K562 (cell line): Measurements from ENCODE around the gene CPSF4. TPM values are rescaled to one million over a fixed set of nuclear protein-coding genes. Genes with fewer than 3 reads are reported as not detected.

Experiments
- ATAC-seq: fragments of 200-7000 bp; cut with Tn5 transposase; 3 replicates; pipeline ENCODE4 v1.9.1; 2020; ENCODE audit warnings: moderate library complexity
- BruUV-seq: library from RNA; stranded (reverse); fragments of 400-500 nt; replicated peaks from 2 replicates; lab custom pipeline; 2021; lab: Mats Ljungman, UMichigan
- CTCF ChIA-PET: fragments of 300-600 bp; formaldehyde crosslinking; extraction: SDS; loops from one replicate; lab custom pipeline; 2021; ENCODE audit warnings: low intra/inter-chr PET ratio; lab: Yijun Ruan, JAX
- POLR2A ChIA-PET: fragments of 300-600, 350-650 bp; sonication (Branson Sonifier 250); formaldehyde crosslinking; extraction: SDS; loops from one replicate; lab custom pipeline; 2021; ENCODE audit warnings: antibody characterized with exemption, inconsistent platforms; lab: Yijun Ruan, JAX
- DNase-seq, 4 experiments: peaks; one replicate each; pipeline versions ENCODE4 v3.0.0 to v3.0.0-alpha.2; 2011 to 2018; ENCODE audit warnings: low spot score in 3 of 4, mixed read lengths in 3 of 4; ENCODE audit errors: extremely low read depth in 1 of 4
- FAIRE-seq: peaks from 2 replicates; lab custom pipeline; 2011; peaks lifted over from hg19 to GRCh38; lab: Jason Lieb, UNC
- H2AFZ ChIP-seq: 2 replicates; pipeline ENCODE4 v1.6.0; 2011; ENCODE audit warnings: low read depth, low read length, control low read depth, inconsistent platforms
- H3K27ac ChIP-seq: fragments of 200-600 bp; 3 replicates; pipeline ENCODE4 v1.8.0; 2011; ENCODE audit warnings: low read depth, mild to moderate bottlenecking, control low read depth, inconsistent platforms, low read length, moderate library complexity, mixed read lengths; ENCODE audit errors: extremely low read depth
- H3K27me3 ChIP-seq, 2 experiments: fragments of 300-600 bp in 1 of 2; 2 replicates in 1 of 2; 3 replicates in 1 of 2; pipeline versions ENCODE4 v1.6.0 to v1.8.0; 2011; ENCODE audit warnings: inconsistent platforms in 2 of 2, low read length in 2 of 2, mild to moderate bottlenecking in 1 of 2, mixed read lengths in 1 of 2, moderate library complexity in 1 of 2; ENCODE audit not compliant: control insufficient read depth in 2 of 2, insufficient read depth in 2 of 2
- H3K36me3 ChIP-seq: fragments of 300-600 bp; 3 replicates; pipeline ENCODE4 v1.8.0; 2011; ENCODE audit warnings: mild to moderate bottlenecking, low read length, inconsistent platforms; ENCODE audit not compliant: control insufficient read depth, insufficient read depth
- H3K4me1 ChIP-seq, 2 experiments: fragments of 200-600 bp in 1 of 2; replicated peaks in 1 of 2; 2 replicates in 1 of 2; 3 replicates in 1 of 2; pipeline versions ENCODE4 v1.5.1 to v1.8.0; 2011; ENCODE audit warnings: inconsistent platforms in 2 of 2, low read length in 2 of 2, mild to moderate bottlenecking in 1 of 2, mixed read lengths in 1 of 2, moderate library complexity in 1 of 2; ENCODE audit not compliant: control insufficient read depth in 2 of 2, insufficient read depth in 2 of 2
- H3K4me2 ChIP-seq: 2 replicates; pipeline ENCODE4 v1.6.1; 2011; ENCODE audit warnings: low read length, control low read depth, inconsistent platforms, mixed read lengths; ENCODE audit not compliant: insufficient read depth
- H3K4me3 ChIP-seq: fragments of 200-600 bp; sonication (generic), shearing (Covaris generic); 2 replicates; pipeline ENCODE4 v1.5.1; 2016; ENCODE audit warnings: control low read depth, inconsistent platforms
- H3K79me2 ChIP-seq: fragments of 200-600 bp; 3 replicates; pipeline ENCODE4 v1.8.0; 2011; ENCODE audit warnings: low read length, inconsistent platforms; ENCODE audit not compliant: control insufficient read depth, insufficient read depth
- H3K9ac ChIP-seq, 2 experiments: 2 replicates each; pipeline versions ENCODE4 v1.6.0 to v1.6.1; 2011; ENCODE audit warnings: low read depth in 2 of 2, low read length in 2 of 2, control low read depth in 1 of 2, inconsistent platforms in 1 of 2, mild to moderate bottlenecking in 1 of 2, mixed read lengths in 1 of 2; ENCODE audit not compliant: insufficient read depth in 1 of 2
- H3K9me1 ChIP-seq: one replicate; pipeline ENCODE4 v1.6.0; 2011; ENCODE audit warnings: inconsistent platforms, mild to moderate bottlenecking, low read length, moderate library complexity; ENCODE audit not compliant: control insufficient read depth, insufficient read depth
- H3K9me3 ChIP-seq: replicated peaks from 2 replicates; pipeline ENCODE4 v1.5.1; 2011; ENCODE audit warnings: low read depth, low read length, inconsistent platforms; ENCODE audit not compliant: control insufficient read depth, insufficient read depth
- H4K20me1 ChIP-seq: replicated peaks from 2 replicates; pipeline ENCODE4 v1.6.1; 2011; ENCODE audit warnings: low read length, inconsistent platforms, mixed read lengths; ENCODE audit not compliant: control insufficient read depth, insufficient read depth
- CBX5 ChIP-seq: IDR thresholded peaks from 2 replicates; pipeline ENCODE4 v1.6.1; 2014; ENCODE audit warnings: low read depth, borderline replicate concordance
- POLR2A ChIP-seq: fragments of 450-650 bp; conservative IDR thresholded peaks from 2 replicates; pipeline ENCODE4 v1.6.1; 2016
- POLR2AphosphoS2 ChIP-seq: IDR thresholded peaks from 2 replicates; pipeline ENCODE4 v1.6.1; 2012; ENCODE audit warnings: low read length, improper control_type of control experiment
- POLR2AphosphoS5 ChIP-seq: IDR thresholded peaks from 2 replicates; pipeline ENCODE4 v1.6.1; 2011; ENCODE audit warnings: mild to moderate bottlenecking, low read depth, low read length, moderate library complexity; ENCODE audit not compliant: control insufficient read depth, insufficient read depth
- POLR2G ChIP-seq: fragments of 200-400 bp; formaldehyde crosslinking; IDR thresholded peaks from 2 replicates; pipeline ENCODE4 v1.6.1; 2017; ENCODE audit warnings: low read depth, mild to moderate bottlenecking, antibody characterized with exemption, low read length, moderate library complexity
- SUPT5H ChIP-seq: fragments of 450-650 bp; IDR thresholded peaks from 2 replicates; pipeline ENCODE4 v1.6.1; 2016
- ZBTB34 ChIP-seq: fragments of 250-450 bp; sonication (Bioruptor Pico); IDR thresholded peaks from 2 replicates; pipeline ENCODE4 v1.8.0; 2021; ENCODE audit warnings: mild to moderate bottlenecking, moderate library complexity
- WGBS: fragments of 100-300 bp; shearing (Covaris generic); methylation state at CpG from one replicate; pipeline ENCODE4 v1.1.6; 2016; ENCODE audit warnings: low coverage, mixed read lengths; ENCODE audit not compliant: insufficient coverage; ENCODE audit errors: missing lambda C conversion rate; 5-methylcytosine and 5-hydroxymethylcytosine counted together
- in situ Hi-C: fragments of 300-500 bp; cut with MboI; formaldehyde crosslinking; loops from 4 replicates; pipeline ENCODE4 v1.15.0; 2018; ENCODE audit warnings: inconsistent platforms, mixed read lengths
- intact Hi-C: fragments of 100-400 bp; cut with micrococcal nuclease; formaldehyde crosslinking; loops from 2 replicates; pipeline ENCODE4 v1.14.2; 2022
- polyA plus RNA-seq, 8 experiments: library from polyadenylated mRNA; depleted of rRNA in 4 of 8; stranded (reverse) in 5 of 8; unstranded in 3 of 8; fragments of >200 nt; fragmentation: Nextera tagmentation in 2 of 8; fragmentation: Illumina TruSeq in 1 of 8; extraction: Ambion mirVana in 2 of 8; extraction: Trizol in 1 of 8; gene quantifications; 2 replicates each; pipeline versions ENCODE4 v1.2.1 to v1.2.3, GENCODE V29; 2011 to 2014; ENCODE audit warnings: inconsistent platforms in 1 of 8, missing spikeins in 1 of 8
- total RNA-seq, 7 experiments: library from RNA; depleted of rRNA in 6 of 7; stranded (reverse); fragments of >200 nt in 6 of 7; fragmentation: Illumina TruSeq in 2 of 7; extraction: Trizol in 2 of 7; gene quantifications; 2 replicates each; pipeline versions ENCODE4 v1.2.1 to v1.2.3, GENCODE V29; 2011 to 2021; ENCODE audit warnings: low replicate concordance in 1 of 7

Gene CPSF4
- total and polyA plus RNA-seq, 9 of the 15 experiments (the other 6 are each of a cell fraction or from before 2014, with no cell fraction given), result 16.9 to 118 (median 71.7) TPM

- H3K27me3 ChIP-seq, result no peaks in the 10 kb centered on the region
- DNase-seq, result no peak
- CTCF ChIA-PET, result no interaction called here
- BruUV-seq, result no TSS peak
- peaks cover 0 to 10% of the 10 kb centered on the region in 2 experiments; a peak in 2 of 5 replicates for H3K4me1 ChIP-seq
- TF ChIP-seq POLR2AphosphoS5 (peak; percentile 8; the same call in 1 of the 2 replicates), CBX5 (no peak), SUPT5H (0 out of 2 replicates have a peak, but pooled peaks have one; percentile 31), POLR2AphosphoS2 (peak; percentile 17; the same call in 1 of the 2 replicates), POLR2A (peak; percentile 45)
- no peak overlapping the region for H3K4me2 ChIP-seq
- H3K9me1 ChIP-seq, result no peaks in the 10 kb centered on the region
- in situ Hi-C loops, result no loop called here
- no peak overlapping the region; a peak in 1 of 4 replicates for H3K9ac ChIP-seq
- intact Hi-C loops, result no loop called here
- H4K20me1 ChIP-seq, result peaks cover 28% of the 10 kb centered on the region; the same call in 1 of the 2 replicates
- peaks cover 94% of the 10 kb centered on the region for H3K36me3 ChIP-seq
- H3K27ac ChIP-seq, result no peak overlapping the region
- 83% methylated on average over 5 of the region's 5 CpGs for WGBS
- no peak overlapping the region for H2AFZ ChIP-seq
- peaks cover 4% of the 10 kb centered on the region for H3K79me2 ChIP-seq
- no peak for ATAC-seq
- no peak overlapping the region for H3K4me3 ChIP-seq
- FAIRE-seq, result no peak
- H3K9me3 ChIP-seq, result no peaks in the 10 kb centered on the region
- POLR2A ChIA-PET, result interaction anchor here (0.5 to 4.0 kb wide), 8 partner anchors 10 to 410 kb away, joined by 3 to 50 read pairs (median 3); partner anchors contain the start of genes BUD31 and PDAP1
Observed at GRCh38 chr7:99398891-99399445, 39.8 kb upstream of the CPSF4 start.

GRCh38 chr7:99399597-99399996 is 39.1 kb upstream of the CPSF4 start:
- in situ Hi-C loops (no loop called here), intact Hi-C loops (no loop called here)
- 85% methylated on average over 6 of the region's 6 CpGs for WGBS
- no peak for ATAC-seq
- no TSS peak for BruUV-seq
- Histone ChIP-seq H3K36me3 (peaks cover 95% of the 10 kb centered on the region), H2AFZ (no peak overlapping the region), H3K4me1 (peaks cover 0 to 10% of the 10 kb centered on the region in 2 experiments; a peak in 2 of 5 replicates), H3K9me3 (no peaks in the 10 kb centered on the region), H3K79me2 (peaks cover 10% of the 10 kb centered on the region)
- ChIA-PET CTCF (no interaction called here), POLR2A (interaction anchor here (0.5 to 4.0 kb wide), 8 partner anchors 9 to 411 kb away, joined by 3 to 50 read pairs (median 4); partner anchors contain the start of genes BUD31 and PDAP1)
- TF ChIP-seq POLR2G (peak; percentile 39; the same call in 1 of the 2 replicates), ZBTB34 (CRISPR knock-in tag) (no peak)
- TF ChIP-seq, all 486 proteins: peak for 1
- no peak overlapping the region for H3K4me2 ChIP-seq
- no peak overlapping the region for H3K9ac ChIP-seq
- H3K27ac ChIP-seq, result no peak overlapping the region
- H3K27me3 ChIP-seq, result no peaks in the 10 kb centered on the region
- DNase-seq, result no peak
- no peaks in the 10 kb centered on the region for H3K9me1 ChIP-seq
- no peak for FAIRE-seq
- no peak overlapping the region for H3K4me3 ChIP-seq
- H4K20me1 ChIP-seq, result peaks cover 32% of the 10 kb centered on the region; the same call in 1 of the 2 replicates
